Neutrophil (primary cell): ENCODE measurements around the gene ADCY3.

Experiments used
- H3K27ac ChIP-seq: fragments of 200-600 bp; sonication (generic); 2 replicates; pipeline ENCODE4 v1.5.1; 2016; ENCODE audit warnings: mild to moderate bottlenecking, moderate library complexity
- H3K27me3 ChIP-seq: fragments of 200-600 bp; sonication (generic); 2 replicates; pipeline ENCODE4 v1.6.0; 2016; ENCODE audit warnings: mild to moderate bottlenecking
- H3K36me3 ChIP-seq: fragments of 200-600 bp; sonication (generic); 2 replicates; pipeline ENCODE4 v1.5.1; 2017
- H3K4me1 ChIP-seq, 2 experiments: fragments of 200-600 bp in 1 of 2; sonication (generic) in 1 of 2; 1 replicate in 1 of 2; 2 replicates in 1 of 2; pipeline versions ENCODE4 v1.5.1 to v1.6.1; 2013 to 2016; ENCODE audit warnings: low read depth in 1 of 2, low read length in 1 of 2, mild to moderate bottlenecking in 1 of 2, moderate library complexity in 1 of 2; ENCODE audit not compliant: control insufficient read depth in 1 of 2, insufficient read depth in 1 of 2
- H3K4me3 ChIP-seq, 2 experiments: fragments of 200-600 bp in 1 of 2; sonication (generic) in 1 of 2; 1 replicate in 1 of 2; 2 replicates in 1 of 2; pipeline ENCODE4 v1.5.1; 2013 to 2016; ENCODE audit warnings: low read depth in 1 of 2, low read length in 1 of 2, mild to moderate bottlenecking in 1 of 2, moderate library complexity in 1 of 2
- H3K9me3 ChIP-seq: fragments of 200-600 bp; sonication (generic); 2 replicates; pipeline ENCODE4 v1.5.1; 2016
- TF ChIP-seq, protein P1 (sequence below): fragments of 200-600 bp; sonication (generic); IDR thresholded peaks from 2 replicates; pipeline ENCODE4 v1.5.1; 2016; ENCODE audit warnings: antibody characterized with exemption

ADCY3 gene

DNA sequence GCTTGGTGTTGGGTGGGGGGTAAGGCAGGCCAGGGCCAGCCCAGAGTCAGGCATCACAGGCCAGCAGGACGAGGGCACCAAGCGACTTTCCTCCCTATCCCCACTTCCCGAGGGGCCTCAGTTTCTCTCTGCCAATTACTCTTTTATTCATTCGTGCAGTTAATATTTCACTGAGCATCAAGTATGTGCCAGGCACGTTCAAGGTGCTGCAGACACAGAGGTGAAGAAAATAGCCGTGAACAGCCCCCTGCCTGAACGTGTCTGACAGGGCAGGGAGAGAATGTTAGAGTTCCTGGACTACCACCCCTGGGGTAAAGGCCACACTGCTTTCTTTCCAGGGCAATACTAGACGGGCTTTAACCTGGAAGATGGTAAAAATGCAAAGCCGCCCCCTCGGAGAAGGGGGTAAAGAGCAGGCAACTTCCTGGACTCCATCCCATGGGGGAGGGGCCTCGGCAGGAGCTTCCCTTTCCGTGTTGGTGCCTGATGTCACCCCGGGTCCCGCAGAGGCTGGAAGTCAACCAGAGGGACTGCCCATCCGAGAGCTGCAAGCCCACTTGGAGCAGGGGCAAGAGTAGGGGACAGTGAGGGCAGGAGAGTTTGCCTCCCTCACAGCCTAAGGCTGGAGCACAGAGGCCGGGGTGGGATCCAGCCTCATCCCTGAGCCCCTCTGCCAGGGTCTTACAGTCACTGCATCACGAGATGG lies 79.7 kb downstream of the ADCY3 start:
- Histone ChIP-seq H3K9me3 (no peaks in the 10 kb centered on the region), H3K27ac (no peak overlapping the region), H3K4me1 (no peaks in the 10 kb centered on the region), H3K36me3 (no peaks in the 10 kb centered on the region), H3K27me3 (no peaks in the 10 kb centered on the region), H3K4me3 (no peak overlapping the region)
- TF ChIP-seq, protein P1, sequence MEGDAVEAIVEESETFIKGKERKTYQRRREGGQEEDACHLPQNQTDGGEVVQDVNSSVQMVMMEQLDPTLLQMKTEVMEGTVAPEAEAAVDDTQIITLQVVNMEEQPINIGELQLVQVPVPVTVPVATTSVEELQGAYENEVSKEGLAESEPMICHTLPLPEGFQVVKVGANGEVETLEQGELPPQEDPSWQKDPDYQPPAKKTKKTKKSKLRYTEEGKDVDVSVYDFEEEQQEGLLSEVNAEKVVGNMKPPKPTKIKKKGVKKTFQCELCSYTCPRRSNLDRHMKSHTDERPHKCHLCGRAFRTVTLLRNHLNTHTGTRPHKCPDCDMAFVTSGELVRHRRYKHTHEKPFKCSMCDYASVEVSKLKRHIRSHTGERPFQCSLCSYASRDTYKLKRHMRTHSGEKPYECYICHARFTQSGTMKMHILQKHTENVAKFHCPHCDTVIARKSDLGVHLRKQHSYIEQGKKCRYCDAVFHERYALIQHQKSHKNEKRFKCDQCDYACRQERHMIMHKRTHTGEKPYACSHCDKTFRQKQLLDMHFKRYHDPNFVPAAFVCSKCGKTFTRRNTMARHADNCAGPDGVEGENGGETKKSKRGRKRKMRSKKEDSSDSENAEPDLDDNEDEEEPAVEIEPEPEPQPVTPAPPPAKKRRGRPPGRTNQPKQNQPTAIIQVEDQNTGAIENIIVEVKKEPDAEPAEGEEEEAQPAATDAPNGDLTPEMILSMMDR: no peak

DNA sequence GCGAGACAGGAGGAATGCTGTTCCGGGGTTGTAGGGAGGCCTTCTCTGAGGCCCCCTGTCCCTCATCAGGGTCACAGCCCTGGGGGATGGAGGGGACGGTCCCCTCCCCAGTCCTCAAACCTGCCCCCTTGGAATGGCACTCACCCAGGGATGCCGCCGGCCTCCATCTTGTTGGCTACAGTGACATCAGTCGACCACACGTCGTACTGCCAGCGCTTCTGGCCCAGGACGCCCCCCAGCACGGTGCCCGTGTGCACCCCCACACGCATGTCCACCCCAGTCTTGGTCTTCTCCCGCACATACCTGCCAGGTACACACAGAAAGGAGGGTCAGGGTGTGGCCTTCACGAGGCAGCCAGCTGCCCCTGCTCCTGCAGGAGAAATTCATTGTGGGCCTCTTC lies 80.3 kb downstream of the ADCY3 start:
- TF ChIP-seq, protein P1: no peak
- no peaks in the 10 kb centered on the region for H3K27me3 ChIP-seq
- H3K4me1 ChIP-seq: no peaks in the 10 kb centered on the region
- no peaks in the 10 kb centered on the region for H3K36me3 ChIP-seq
- H3K9me3 ChIP-seq: no peaks in the 10 kb centered on the region
- no peak overlapping the region for H3K4me3 ChIP-seq
- H3K27ac ChIP-seq: no peak overlapping the region

DNA sequence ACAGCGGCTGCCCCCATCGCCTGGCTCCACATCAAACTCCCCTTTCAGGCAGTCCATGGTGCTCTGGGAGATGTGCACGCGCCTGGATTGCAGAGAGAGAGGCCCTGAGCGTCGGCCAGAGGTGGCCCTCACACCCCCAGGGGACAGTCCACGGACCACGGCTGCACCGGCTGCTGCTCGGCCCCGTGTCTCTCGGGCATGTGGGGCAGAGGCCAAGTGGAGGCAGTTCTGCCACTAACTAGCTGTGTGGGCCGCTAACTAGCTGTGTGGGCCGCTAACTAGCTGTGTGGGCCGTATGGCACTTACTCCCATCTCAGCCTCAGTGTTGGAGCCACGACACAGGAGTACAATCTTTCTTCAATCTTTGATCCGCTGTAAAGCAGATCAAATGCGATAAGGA lies 81.5 kb downstream of the ADCY3 start:
- H3K36me3 ChIP-seq: peaks cover 4% of the 10 kb centered on the region
- no peak overlapping the region for H3K4me3 ChIP-seq
- no peaks in the 10 kb centered on the region for H3K27me3 ChIP-seq
- H3K9me3 ChIP-seq: no peaks in the 10 kb centered on the region
- TF ChIP-seq, protein P1: no peak
- no peaks in the 10 kb centered on the region for H3K4me1 ChIP-seq
- H3K27ac ChIP-seq: no peak overlapping the region

DNA sequence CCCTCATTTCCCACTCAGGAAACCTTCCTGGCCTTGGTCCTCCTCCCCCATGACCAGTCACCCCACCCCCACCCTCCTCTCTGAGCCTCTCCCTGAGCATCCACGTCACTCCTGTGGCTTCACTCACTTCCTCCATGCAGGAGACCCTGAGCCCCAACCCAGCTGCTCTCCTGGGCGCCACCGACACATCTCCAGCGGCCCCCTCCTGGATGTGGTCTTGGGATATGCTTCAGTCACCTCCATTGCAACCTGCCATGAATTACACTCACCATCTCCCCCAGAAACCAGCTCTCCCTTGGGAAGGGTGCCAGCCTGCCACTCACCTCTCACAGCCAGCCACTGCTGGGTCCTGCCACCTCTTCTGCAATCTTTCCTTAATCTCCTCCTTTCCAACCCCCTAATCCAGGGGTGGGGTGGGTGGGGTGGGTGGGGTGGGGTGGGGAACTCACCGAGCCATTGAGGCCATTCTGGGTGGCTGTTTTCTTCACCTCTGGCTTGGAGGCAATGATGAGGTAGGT lies 82.0 kb downstream of the ADCY3 start:
- no peak overlapping the region for H3K27ac ChIP-seq
- H3K9me3 ChIP-seq: no peaks in the 10 kb centered on the region
- H3K36me3 ChIP-seq: peaks cover 4% of the 10 kb centered on the region
- H3K4me1 ChIP-seq: no peaks in the 10 kb centered on the region
- no peak overlapping the region for H3K4me3 ChIP-seq
- H3K27me3 ChIP-seq: no peaks in the 10 kb centered on the region
- TF ChIP-seq, protein P1: no peak

DNA sequence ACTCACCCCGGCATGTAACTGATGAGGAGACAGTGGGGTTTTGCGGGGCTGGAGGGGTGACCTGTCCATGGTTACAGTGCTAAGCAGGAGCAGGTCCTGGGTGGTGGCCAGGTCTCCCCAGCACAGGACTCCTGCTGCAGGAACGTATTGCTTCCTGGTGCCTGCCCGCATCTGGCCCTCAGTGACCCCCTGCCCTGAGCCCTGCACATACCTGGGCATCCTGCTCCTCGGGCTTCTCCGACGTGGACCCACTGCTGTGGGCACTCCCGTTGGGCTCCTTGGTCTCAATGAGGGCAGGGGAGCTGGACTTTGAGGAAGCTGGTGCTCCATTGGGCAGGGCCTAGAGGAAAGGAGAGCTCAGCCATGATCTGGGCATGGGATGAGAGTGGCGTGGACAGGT lies 83.3 kb downstream of the ADCY3 start:
- no peaks in the 10 kb centered on the region for H3K9me3 ChIP-seq
- H3K4me1 ChIP-seq: no peaks in the 10 kb centered on the region
- peaks cover 4% of the 10 kb centered on the region for H3K36me3 ChIP-seq
- no peak overlapping the region for H3K27ac ChIP-seq
- no peaks in the 10 kb centered on the region for H3K27me3 ChIP-seq
- TF ChIP-seq, protein P1: no peak
- H3K4me3 ChIP-seq: no peak overlapping the region
